GM12891 (cell line): Measurements from ENCODE around the gene CRACR2B.

Source experiments
- POLR2A ChIP-seq: IDR thresholded peaks from 2 replicates; pipeline ENCODE4 v1.6.1; 2011; ENCODE audit warnings: low read depth, low read length, control low read depth
- POLR2AphosphoS5 ChIP-seq: IDR thresholded peaks from 2 replicates; pipeline ENCODE4 v1.6.1; 2011; ENCODE audit warnings: low read depth, low read length, control low read depth
- SPI1 ChIP-seq: IDR thresholded peaks from 2 replicates; pipeline ENCODE4 v1.6.1; 2011; ENCODE audit warnings: low read depth, low read length, control low read depth

DNA sequence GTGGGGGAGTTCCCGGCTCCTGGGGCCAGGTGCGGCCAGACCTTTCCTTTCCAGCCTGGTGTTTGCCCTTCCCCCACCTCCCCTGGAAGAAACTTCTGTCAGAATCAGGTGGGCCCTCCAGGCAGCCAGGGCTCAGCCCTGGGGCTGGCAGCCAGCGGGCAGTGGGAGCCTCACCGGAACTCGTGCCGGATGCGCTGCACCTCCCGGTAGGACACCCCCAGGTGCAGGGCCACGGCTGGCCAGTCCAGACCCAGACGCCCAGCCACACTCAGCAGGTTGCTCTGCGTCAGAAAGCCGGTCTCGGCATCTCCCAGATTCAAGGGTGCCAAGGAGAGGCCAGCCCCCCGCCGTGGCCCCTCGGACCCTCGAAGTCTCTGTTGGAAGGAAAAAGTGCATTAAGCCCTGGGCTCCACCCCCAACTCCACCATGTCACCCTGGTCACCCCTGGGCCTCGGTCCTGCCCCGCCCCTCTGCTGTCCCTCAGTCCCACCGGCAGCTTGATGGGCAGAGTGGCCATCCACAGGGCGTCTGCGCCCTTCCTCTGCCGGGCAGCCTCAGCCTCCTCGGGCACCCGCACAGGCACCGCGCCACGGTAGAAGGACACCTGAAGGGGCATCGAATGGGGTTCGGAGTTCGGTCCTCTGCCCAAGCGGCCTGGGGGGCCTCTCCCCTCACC, 27.9 kb upstream of the CRACR2B start:
- TF ChIP-seq SPI1 (no peak), POLR2AphosphoS5 (no peak), POLR2A (no peak)
